IPS-18c (cell line): ENCODE data around the gene HK1.
"Not testable (repeated sequence)": the region's sequence is repeated elsewhere in the genome, so short reads cannot be mapped to it uniquely, and the experiment has no call there.

ENCODE experiments used
- H3K4me3 ChIP-seq: 2 replicates; pipeline ENCODE4 v1.7.0; 2013; ENCODE audit warnings: low read depth, mild to moderate bottlenecking, low read length, moderate library complexity; ENCODE audit not compliant: insufficient read depth
- H3K9me3 ChIP-seq: one replicate; pipeline ENCODE4 v1.6.1; 2013; ENCODE audit warnings: mild to moderate bottlenecking, low read length, moderate library complexity; ENCODE audit not compliant: control insufficient read depth, insufficient read depth

The HK1 gene

GRCh38 chr10:69284402-69284801 lies 6.1 kb downstream of the HK1 start:
- H3K9me3 ChIP-seq, H3K4me3 ChIP-seq: not testable (repeated sequence)

- no peaks in the 10 kb centered on the region for H3K9me3 ChIP-seq
- H3K4me3 ChIP-seq: no peak overlapping the region
These were observed 7.4 kb downstream of the HK1 start for GRCh38 chr10:69285699-69286098.

GRCh38 chr10:69287181-69287580 lies 8.9 kb downstream of the HK1 start:
- H3K9me3 ChIP-seq: peaks cover 3% of the 10 kb centered on the region
- H3K4me3 ChIP-seq: no peak overlapping the region

- no peak overlapping the region for H3K4me3 ChIP-seq
These were observed 12.7 kb downstream of the HK1 start for GRCh38 chr10:69290993-69291392.

GRCh38 chr10:69292459-69292858 lies 14.2 kb downstream of the HK1 start:
- H3K4me3 ChIP-seq: no peak overlapping the region
- peaks cover 3% of the 10 kb centered on the region for H3K9me3 ChIP-seq

More at GRCh38 chr10:69290993-69291392, 12.7 kb downstream of the HK1 start:
- H3K9me3 ChIP-seq: peaks cover 3% of the 10 kb centered on the region

- no peak overlapping the region for H3K4me3 ChIP-seq
- peaks cover 3% of the 10 kb centered on the region for H3K9me3 ChIP-seq
These were observed 16.8 kb downstream of the HK1 start for GRCh38 chr10:69295027-69295636.

GRCh38 chr10:69303632-69304051 lies 25.3 kb downstream of the HK1 start:
- H3K4me3 ChIP-seq: no peak overlapping the region
- H3K9me3 ChIP-seq: peaks cover 2% of the 10 kb centered on the region

GRCh38 chr10:69306421-69306820 lies 28.1 kb downstream of the HK1 start:
- Histone ChIP-seq H3K4me3 (no peak overlapping the region), H3K9me3 (no peaks in the 10 kb centered on the region)

- H3K9me3 ChIP-seq: no peaks in the 10 kb centered on the region
- no peak overlapping the region for H3K4me3 ChIP-seq
These were observed 29.1 kb downstream of the HK1 start for GRCh38 chr10:69307434-69307833.

GRCh38 chr10:69308304-69308703 lies 30.0 kb downstream of the HK1 start:
- not testable (repeated sequence) for H3K4me3 ChIP-seq

GRCh38 chr10:69311309-69311708 lies 33.0 kb downstream of the HK1 start:
- Histone ChIP-seq H3K4me3 (no peak overlapping the region), H3K9me3 (peaks cover 2% of the 10 kb centered on the region)

More at GRCh38 chr10:69308304-69308703, 30.0 kb downstream of the HK1 start:
- not testable (repeated sequence) for H3K9me3 ChIP-seq

GRCh38 chr10:69312528-69312927 lies 34.2 kb downstream of the HK1 start:
- H3K9me3 ChIP-seq: peaks cover 2% of the 10 kb centered on the region

GRCh38 chr10:69315100-69315542 lies 36.8 kb downstream of the HK1 start:
- Histone ChIP-seq H3K4me3 (no peak overlapping the region), H3K9me3 (peaks cover 4% of the 10 kb centered on the region)

More at GRCh38 chr10:69312528-69312927, 34.2 kb downstream of the HK1 start:
- H3K4me3 ChIP-seq: no peak overlapping the region

- no peak overlapping the region for H3K4me3 ChIP-seq
- peaks cover 4% of the 10 kb centered on the region for H3K9me3 ChIP-seq
These were observed 37.5 kb downstream of the HK1 start for GRCh38 chr10:69315610-69316312.

- Histone ChIP-seq H3K4me3 (no peak overlapping the region), H3K9me3 (peaks cover 4% of the 10 kb centered on the region)
These were observed 38.2 kb downstream of the HK1 start for GRCh38 chr10:69316313-69317059.

GRCh38 chr10:69317175-69317604 lies 38.9 kb downstream of the HK1 start:
- Histone ChIP-seq H3K4me3 (no peak overlapping the region), H3K9me3 (peaks cover 4% of the 10 kb centered on the region)

GRCh38 chr10:69317626-69318105 lies 39.4 kb downstream of the HK1 start:
- peaks cover 4% of the 10 kb centered on the region for H3K9me3 ChIP-seq
- H3K4me3 ChIP-seq: peak overlapping the region; percentile 94
